ENCODE data around the gene ZNF583. TPM values are rescaled to one million over a fixed set of nuclear protein-coding genes. Genes with fewer than 3 reads are reported as not detected.

ZNF583 gene
- total and polyA plus RNA-seq, 2 of the 13 experiments (the other 11 are each of a cell fraction or from before 2014, with no cell fraction given), result 0.65 to 5.3 TPM

GRCh38 chr19:56393119-56394012 lies 10.8 kb upstream of the ZNF583 start, which contains the start of gene ZNF582 (continued):
- no peak for TF ChIP-seq HNRNPK (IDR thresholded peaks at IDR 0.05; ENCODE audit: low read depth, low read length, poor library complexity, severe bottlenecking)
- TF ChIP-seq ISL2 (CRISPR knock-in tag; IDR thresholded peaks at IDR 0.05), result 0 out of 2 replicates have a peak, but pooled peaks have one; percentile 35
- no peak for TF ChIP-seq TOPORS (CRISPR knock-in tag; IDR thresholded peaks at IDR 0.05)
- no peak for TF ChIP-seq POLR2AphosphoS2 (IDR thresholded peaks at IDR 0.05; ENCODE audit: low read depth, low read length)
- no peak for TF ChIP-seq ZNF562 (CRISPR knock-in tag; IDR thresholded peaks at IDR 0.05; ENCODE audit: borderline replicate concordance)
- TF ChIP-seq TFAP4 (IDR thresholded peaks at IDR 0.05; ENCODE audit: borderline replicate concordance, low read depth), result no peak
- no peak for TF ChIP-seq ZNF510 (CRISPR knock-in tag; IDR thresholded peaks at IDR 0.05; ENCODE audit: low read depth)
- TF ChIP-seq TBL1XR1 (IDR thresholded peaks at IDR 0.05; ENCODE audit: borderline replicate concordance, low read length, partially characterized antibody), result no peak
- no peak for TF ChIP-seq HIVEP1 (CRISPR knock-in tag; IDR thresholded peaks at IDR 0.05)
- no peak for TF ChIP-seq SOX6 (IDR thresholded peaks at IDR 0.05)
- no peak for TF ChIP-seq SOX6 (CRISPR knock-in tag; IDR thresholded peaks at IDR 0.05)
- TF ChIP-seq PBX2 (CRISPR knock-in tag; IDR thresholded peaks at IDR 0.05), result no peak
- TF ChIP-seq ZNF317 (CRISPR knock-in tag; IDR thresholded peaks at IDR 0.05), result no peak
- TF ChIP-seq ELF4 (CRISPR knock-in tag; IDR thresholded peaks at IDR 0.05; ENCODE audit: borderline replicate concordance), result no peak
- TF ChIP-seq PCBP1 (IDR thresholded peaks at IDR 0.05; ENCODE audit: borderline replicate concordance, low read depth, low read length), result no peak
- no peak for TF ChIP-seq ATAD3A (CRISPR knock-in tag; IDR thresholded peaks at IDR 0.05)
- TF ChIP-seq PATZ1 (CRISPR knock-in tag; IDR thresholded peaks at IDR 0.05), result no peak
- peak; percentile 92 for TF ChIP-seq ZNF143 (CRISPR knock-in tag; IDR thresholded peaks at IDR 0.05)
- 0 out of 2 replicates have a peak, but pooled peaks have one; percentile 63 for TF ChIP-seq ZFP90 (CRISPR knock-in tag; IDR thresholded peaks at IDR 0.05; ENCODE audit: borderline replicate concordance)
- no peak for TF ChIP-seq BCL6 (CRISPR knock-in tag; IDR thresholded peaks at IDR 0.05)
- TF ChIP-seq RXRB (CRISPR knock-in tag; IDR thresholded peaks at IDR 0.05; ENCODE audit: borderline replicate concordance), result no peak
- no peak for TF ChIP-seq CEBPZ (IDR thresholded peaks at IDR 0.05; ENCODE audit: low read length)
- TF ChIP-seq ZNF776 (CRISPR knock-in tag; IDR thresholded peaks at IDR 0.05), result no peak

Data from HepG2 (cell line).